Fibroblast of the aortic adventitia (primary cell): ENCODE data around the gene ZNF133. TPM values are rescaled to one million over a fixed set of nuclear protein-coding genes. Genes with fewer than 3 reads are reported as not detected.

Source experiments
- DNase-seq: peaks from one replicate; pipeline ENCODE4 v3.0.0-alpha.2; 2010; ENCODE audit warnings: low read depth
- H3K4me3 ChIP-seq: 2 replicates; pipeline ENCODE4 v1.5.1; 2011; ENCODE audit warnings: low read depth, mild to moderate bottlenecking, control low read depth, low read length, moderate library complexity
- small RNA-seq: library from RNA; depleted of rRNA; stranded (forward); fragments of <200 nt; gene quantifications from one replicate; pipeline ENCODE3, GENCODE V24; 2012
- total RNA-seq: library from RNA; depleted of rRNA; stranded (reverse); fragments of >200 nt; gene quantifications from 2 replicates; pipeline ENCODE4 v1.2.3, GENCODE V29; 2012; ENCODE audit warnings: low replicate concordance
- TF ChIP-seq, protein P1 (sequence below): IDR thresholded peaks from 2 replicates; pipeline ENCODE4 v1.5.1; 2011; ENCODE audit warnings: mild to moderate bottlenecking, low read length, control low read depth, inconsistent platforms; ENCODE audit not compliant: insufficient read depth

ZNF133 gene
- total RNA-seq, 1 donor, result 14.6 TPM

DNA sequence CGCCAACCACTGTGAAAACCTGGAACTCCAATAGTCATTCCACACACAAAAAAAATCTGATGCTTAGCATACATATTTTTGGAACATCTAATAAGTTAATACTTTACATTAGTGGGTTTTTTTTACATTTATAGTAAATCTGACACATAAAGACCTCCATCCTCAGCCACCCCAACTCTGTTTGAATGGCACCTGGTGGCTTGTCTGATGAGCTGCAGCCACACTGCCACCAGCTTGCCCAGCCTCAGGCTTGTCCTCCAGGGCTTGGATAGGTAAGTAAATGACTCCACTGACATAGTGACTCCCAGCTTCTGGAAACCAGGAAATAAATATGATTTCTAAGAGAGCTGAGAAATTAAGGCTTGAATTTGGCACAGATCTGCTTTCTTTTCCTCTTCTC is 71.5 kb downstream of the ZNF133 start:
- TF ChIP-seq, protein P1, sequence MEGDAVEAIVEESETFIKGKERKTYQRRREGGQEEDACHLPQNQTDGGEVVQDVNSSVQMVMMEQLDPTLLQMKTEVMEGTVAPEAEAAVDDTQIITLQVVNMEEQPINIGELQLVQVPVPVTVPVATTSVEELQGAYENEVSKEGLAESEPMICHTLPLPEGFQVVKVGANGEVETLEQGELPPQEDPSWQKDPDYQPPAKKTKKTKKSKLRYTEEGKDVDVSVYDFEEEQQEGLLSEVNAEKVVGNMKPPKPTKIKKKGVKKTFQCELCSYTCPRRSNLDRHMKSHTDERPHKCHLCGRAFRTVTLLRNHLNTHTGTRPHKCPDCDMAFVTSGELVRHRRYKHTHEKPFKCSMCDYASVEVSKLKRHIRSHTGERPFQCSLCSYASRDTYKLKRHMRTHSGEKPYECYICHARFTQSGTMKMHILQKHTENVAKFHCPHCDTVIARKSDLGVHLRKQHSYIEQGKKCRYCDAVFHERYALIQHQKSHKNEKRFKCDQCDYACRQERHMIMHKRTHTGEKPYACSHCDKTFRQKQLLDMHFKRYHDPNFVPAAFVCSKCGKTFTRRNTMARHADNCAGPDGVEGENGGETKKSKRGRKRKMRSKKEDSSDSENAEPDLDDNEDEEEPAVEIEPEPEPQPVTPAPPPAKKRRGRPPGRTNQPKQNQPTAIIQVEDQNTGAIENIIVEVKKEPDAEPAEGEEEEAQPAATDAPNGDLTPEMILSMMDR, result no peak

DNA sequence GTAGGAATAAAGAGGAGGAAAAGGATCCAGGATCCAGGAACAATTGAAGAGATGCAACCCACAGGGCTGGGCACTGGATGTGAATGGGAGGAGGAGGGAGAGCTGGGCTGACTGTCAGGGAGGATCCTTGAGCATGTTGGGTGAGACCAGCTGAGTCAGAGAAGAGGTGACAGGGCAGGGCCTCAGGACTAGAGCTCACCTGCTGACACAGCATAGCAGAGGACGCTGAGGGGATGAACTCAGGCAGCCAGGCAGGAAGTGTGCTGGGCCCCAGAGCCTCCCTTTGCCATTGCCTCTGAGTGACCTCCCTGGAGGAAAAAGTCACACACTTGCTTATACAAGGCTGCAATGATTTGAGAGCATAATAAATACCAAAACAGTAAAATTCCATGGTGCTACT is 72.3 kb downstream of the ZNF133 start:
- TF ChIP-seq, protein P1, result no peak
- no peak overlapping the region for H3K4me3 ChIP-seq
- no peak for DNase-seq

More for the DNA sequence above, 71.5 kb downstream of the ZNF133 start:
- DNase-seq, result no peak
- H3K4me3 ChIP-seq, result no peak overlapping the region

DNA sequence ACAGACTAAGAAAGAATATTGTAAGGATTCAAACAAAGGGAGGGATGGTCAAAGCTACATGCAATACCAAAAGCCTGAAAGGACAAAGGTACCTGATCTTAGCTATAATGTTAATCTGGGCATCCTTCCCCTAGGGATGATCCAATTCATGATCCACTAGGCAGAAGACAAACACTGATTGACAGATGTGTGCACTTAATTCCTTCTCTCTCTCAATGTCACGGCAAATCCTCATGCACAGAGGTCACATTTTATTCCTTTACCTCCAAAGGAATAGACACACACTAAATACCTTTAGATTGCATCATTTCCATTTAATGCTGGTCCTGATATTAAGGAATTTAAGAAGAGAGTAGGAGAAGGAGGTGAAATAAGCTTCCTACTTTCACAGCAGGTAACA is 73.4 kb downstream of the ZNF133 start:
- TF ChIP-seq, protein P1, result no peak
- H3K4me3 ChIP-seq, result no peak overlapping the region
- no peak for DNase-seq

DNA sequence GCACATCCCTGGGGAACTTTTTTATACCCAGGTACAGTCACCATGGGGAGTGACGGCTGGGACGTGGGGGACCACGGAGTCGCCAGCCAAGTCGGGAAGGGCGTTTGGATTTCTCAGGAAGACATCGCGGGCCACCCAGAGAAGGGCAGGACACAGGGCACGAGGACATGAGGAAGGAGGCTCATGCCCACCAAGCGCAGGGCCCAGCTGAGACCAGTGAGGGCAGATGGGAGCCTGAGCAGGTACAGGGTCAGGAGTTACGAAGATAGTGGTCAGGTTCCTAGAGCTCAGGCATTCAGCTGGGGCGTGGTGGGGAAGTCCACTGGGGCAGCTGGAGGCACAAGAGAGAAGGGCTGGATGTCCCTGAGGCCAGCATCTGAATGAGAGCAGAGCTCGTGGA is 74.6 kb downstream of the ZNF133 start:
- no peak for DNase-seq
- H3K4me3 ChIP-seq, result no peak overlapping the region
- TF ChIP-seq, protein P1, result no peak

GRCh38 chr20:18363708-18364107 is 75.4 kb downstream of the ZNF133 start:
- H3K4me3 ChIP-seq, result no peak overlapping the region
- DNase-seq, result no peak
- TF ChIP-seq, protein P1, result no peak

DNA sequence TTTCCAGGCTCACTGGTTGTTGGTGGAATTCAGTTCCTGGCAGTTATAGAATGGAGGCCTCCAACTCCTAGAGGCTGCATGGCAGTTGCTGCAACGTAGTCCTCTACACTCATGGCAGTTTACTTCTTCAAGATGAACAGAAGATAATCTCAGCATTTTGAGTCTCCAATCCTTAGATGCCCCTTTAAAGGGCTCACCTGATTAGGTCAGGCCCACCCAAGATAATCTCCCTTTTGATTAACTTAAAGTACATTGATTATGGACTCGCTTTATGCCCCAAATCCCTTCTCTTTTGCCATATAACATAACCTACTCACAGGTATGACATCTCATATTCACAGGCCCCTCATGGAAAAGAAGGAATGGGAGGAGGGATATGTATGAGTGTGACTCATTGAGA is 76.4 kb downstream of the ZNF133 start:
- H3K4me3 ChIP-seq, result no peak overlapping the region
- DNase-seq, result no peak
- TF ChIP-seq, protein P1, result no peak

Small RNA genes lying within 50 kb of the gene (small RNA-seq; reads per million reads assigned to genes)
- gene RN7SL14P (not detected), gene RNU2-56P (0.19 reads per million)

Other genes with a start within 250 kb of the ZNF133 start
- not detected in 2 replicates for gene OVOL2, start 230.6 kb upstream of the ZNF133 start, total RNA-seq
- gene KAT14, start 150.7 kb upstream of the ZNF133 start, total RNA-seq, result 18.2 and 30.7 TPM in 2 replicates
- 12.9 and 26.1 TPM in 2 replicates for gene PET117, start 150.7 kb upstream of the ZNF133 start, total RNA-seq
- gene DZANK1, start 178.5 kb downstream of the ZNF133 start, total RNA-seq, result 0.99 and 1.5 TPM in 2 replicates
- 4.3 and 13.7 TPM in 2 replicates for gene POLR3F, start 178.9 kb downstream of the ZNF133 start, total RNA-seq
- 6.4 and 34.6 TPM in 2 replicates for gene RBBP9, start 208.7 kb downstream of the ZNF133 start, total RNA-seq
- gene SEC23B, start 219.4 kb downstream of the ZNF133 start, total RNA-seq, result 21.0 and 45.6 TPM in 2 replicates